ENCODE results near the gene IL3RA.

The IL3RA gene

DNA sequence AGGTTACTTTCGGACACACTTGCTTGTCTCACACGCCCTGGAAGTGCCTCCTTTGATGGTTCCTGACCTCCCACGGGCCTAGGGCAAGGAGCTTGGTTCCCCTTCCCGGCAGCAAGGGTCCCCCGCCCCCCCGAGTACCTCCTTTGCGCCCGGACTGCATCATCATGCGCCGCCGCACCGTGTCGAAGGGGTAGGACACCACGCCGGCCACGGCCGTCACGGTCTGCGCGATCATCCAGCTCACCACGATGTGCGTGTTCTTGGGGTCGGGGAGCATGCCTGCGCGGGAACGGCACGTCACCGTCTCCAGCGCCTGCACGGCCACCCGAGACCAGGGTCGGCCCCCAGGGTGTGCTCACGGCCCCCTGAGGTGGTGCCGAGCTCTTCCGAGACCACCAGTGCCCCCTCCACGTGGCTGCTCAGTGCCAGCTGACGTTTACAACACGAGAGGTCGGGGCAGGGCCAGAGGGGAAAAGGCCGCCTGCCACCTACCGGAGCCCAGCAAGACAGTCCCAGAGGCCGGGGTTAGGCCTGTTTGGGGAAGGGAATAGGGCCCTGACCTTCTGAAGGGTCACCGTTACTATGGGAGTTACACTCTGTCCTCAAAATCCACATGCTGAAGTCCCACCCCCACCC is 50.7 kb downstream of the IL3RA start:
- no peak overlapping the region for H3K27ac ChIP-seq
- TF ChIP-seq CTCF (IDR thresholded peaks at IDR 0.05) (no peak), ZFX (IDR thresholded peaks at IDR 0.05; ENCODE audit: borderline replicate concordance) (no peak)

- TF ChIP-seq ZFX (IDR thresholded peaks at IDR 0.05; ENCODE audit: borderline replicate concordance) (no peak), CTCF (IDR thresholded peaks at IDR 0.05) (no peak)
- no peak overlapping the region for H3K27ac ChIP-seq
Measured at GRCh38 chrX:1388651-1389050, 52.1 kb downstream of the IL3RA start.

GRCh38 chrX:1389181-1389992 is 52.8 kb downstream of the IL3RA start:
- 0 out of 2 replicates have a peak overlapping the region, but pooled peaks have one; percentile 8 for H3K27ac ChIP-seq
- no peak for TF ChIP-seq ZFX (IDR thresholded peaks at IDR 0.05; ENCODE audit: borderline replicate concordance)
- TF ChIP-seq CTCF (IDR thresholded peaks at IDR 0.05): no peak

DNA sequence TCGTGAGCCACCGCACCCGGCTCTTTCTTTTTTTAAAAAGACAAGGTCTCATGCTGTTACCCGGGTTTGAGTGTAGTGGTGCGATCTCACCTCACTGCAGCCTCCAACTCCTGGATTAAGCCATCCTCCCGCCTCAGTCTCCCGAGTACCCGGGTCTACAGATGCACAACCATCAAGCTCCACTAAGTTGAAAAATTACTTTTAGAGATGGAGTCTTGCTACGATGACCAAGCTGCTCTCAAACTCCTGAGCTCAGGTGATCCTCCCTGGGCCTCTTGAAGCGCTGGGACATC is 53.4 kb downstream of the IL3RA start:
- TF ChIP-seq ZFX (IDR thresholded peaks at IDR 0.05; ENCODE audit: borderline replicate concordance) (no peak), CTCF (IDR thresholded peaks at IDR 0.05) (no peak)

DNA sequence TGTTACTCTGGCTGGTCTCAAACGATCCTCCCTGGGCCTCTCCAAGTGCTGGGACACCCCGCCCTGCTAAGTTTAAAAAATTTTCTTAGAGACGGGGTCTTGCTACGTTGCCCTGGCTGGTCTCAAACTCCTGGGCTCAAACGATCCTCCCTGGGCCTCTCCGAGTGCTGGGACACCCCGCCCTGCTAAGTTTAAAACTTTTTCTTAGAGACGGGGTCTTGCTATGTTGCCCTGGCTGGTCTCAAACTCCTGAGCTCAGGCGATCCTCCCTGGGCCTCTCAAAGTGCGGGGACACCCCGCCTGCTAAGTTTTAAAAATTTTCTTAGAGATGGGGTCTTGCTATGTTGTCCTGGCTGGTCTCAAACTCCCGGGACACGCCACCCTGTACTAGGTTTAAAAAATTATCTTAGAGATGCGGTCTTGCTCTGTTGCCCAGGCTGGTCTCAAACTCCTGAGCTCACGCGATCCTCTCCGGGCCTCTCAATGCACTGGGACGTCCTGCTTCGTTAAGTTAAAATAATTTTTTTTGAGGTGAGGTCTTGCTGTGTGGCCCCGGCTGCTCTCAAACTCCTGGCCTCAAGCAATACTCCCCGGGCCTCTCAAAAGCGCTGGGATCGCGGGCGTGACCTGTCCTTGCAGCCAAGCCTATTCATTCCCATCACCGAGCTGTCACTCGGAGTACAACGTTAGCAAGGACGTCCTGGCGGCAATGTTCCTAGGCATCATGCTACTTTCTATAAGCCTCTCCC is 54.2 kb downstream of the IL3RA start:
- TF ChIP-seq ZFX (IDR thresholded peaks at IDR 0.05; ENCODE audit: borderline replicate concordance) (no peak), CTCF (IDR thresholded peaks at IDR 0.05) (no peak)
- peak overlapping the region; percentile 99 for H3K27ac ChIP-seq

More for the DNA sequence above, 53.4 kb downstream of the IL3RA start:
- H3K27ac ChIP-seq: no peak overlapping the region

GRCh38 chrX:1391370-1391706 is 54.8 kb downstream of the IL3RA start:
- no peak for TF ChIP-seq CTCF (IDR thresholded peaks at IDR 0.05)
- no peak for TF ChIP-seq ZFX (IDR thresholded peaks at IDR 0.05; ENCODE audit: borderline replicate concordance)
- H3K27ac ChIP-seq: peak overlapping the region; percentile 99

Measured in 22Rv1 (cell line).